Activated naive CD4-positive, alpha-beta T cell (primary cell): ENCODE measurements around the gene MRPL19.

Experiments used
- DNase-seq, 4 experiments: peaks; one replicate each; lab custom pipeline; 2025; lab: John Stamatoyannopoulos, UW

The MRPL19 gene

DNA sequence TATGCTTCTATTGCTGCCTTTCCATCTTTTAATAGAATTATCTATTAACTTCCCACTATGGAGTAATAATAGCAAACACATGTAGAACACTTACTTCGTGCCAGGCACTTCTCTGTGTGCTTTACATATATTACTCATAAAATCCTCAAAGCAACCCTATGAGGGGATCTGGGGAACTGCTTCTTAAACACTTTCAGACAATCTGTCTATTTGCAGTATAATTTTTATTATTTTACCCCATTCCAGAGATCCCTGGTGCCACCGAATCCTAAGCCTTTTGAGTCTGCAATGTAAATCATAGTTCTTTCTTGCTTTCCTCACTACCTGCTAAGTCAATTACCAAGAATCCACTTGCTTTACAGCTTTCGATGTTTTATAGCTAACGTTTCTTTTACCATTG, 89.7 kb downstream of the MRPL19 start:
- no peak for DNase-seq

DNA sequence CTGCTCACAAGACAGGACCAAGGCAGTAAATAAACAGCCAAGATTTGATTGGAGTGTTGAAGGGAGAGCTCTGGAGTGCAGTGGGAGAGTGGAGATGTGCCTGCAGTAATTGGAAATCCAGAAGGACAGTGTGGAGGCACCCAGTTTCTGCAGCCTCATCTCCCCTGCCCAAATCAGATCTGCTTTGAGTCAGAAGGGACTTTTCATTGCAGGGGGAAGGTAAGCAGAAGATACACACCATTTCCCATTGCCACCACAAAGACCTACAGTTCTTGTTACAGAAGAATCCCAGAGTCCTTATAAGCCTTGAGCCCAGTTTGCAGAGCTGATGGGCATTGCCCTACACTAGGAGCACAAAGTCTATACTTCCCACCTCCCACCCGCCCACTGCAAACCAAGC, 91.4 kb downstream of the MRPL19 start:
- no peak for DNase-seq
